Ramos (cell line): ENCODE results near the gene KDM2A.
"Not testable (repeated sequence)": the region's sequence is repeated elsewhere in the genome, so short reads cannot be mapped to it uniquely, and the experiment has no call there.

Experiments
- in situ Hi-C: fragments of 300-500 bp; cut with MboI; formaldehyde crosslinking; loops from one replicate; pipeline ENCODE4 v1.14.3; 2022; ENCODE audit warnings: low sequenced_read_pairs; ENCODE audit not compliant: unreplicated experiment

The KDM2A gene

DNA sequence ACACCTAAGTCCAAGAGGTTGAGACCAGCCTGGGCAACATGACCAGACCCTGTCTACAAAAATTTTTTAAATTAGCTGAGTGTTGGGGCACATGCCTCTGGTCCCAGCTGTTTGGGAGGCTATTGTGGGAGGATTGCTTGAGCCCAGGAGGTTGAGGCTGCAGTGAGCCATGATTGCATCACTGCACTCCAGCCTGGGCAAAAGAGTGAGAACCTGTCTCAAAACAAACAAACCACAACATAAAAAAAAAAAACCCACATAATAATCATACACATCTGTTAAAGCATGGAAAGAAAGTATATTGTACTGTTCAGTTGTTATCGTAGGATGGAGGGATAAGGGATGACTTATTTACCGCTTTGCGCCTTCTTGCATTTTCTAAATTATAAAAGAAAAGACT lies 111.3 kb downstream of the KDM2A start:
- in situ Hi-C loops = no loop called here

DNA sequence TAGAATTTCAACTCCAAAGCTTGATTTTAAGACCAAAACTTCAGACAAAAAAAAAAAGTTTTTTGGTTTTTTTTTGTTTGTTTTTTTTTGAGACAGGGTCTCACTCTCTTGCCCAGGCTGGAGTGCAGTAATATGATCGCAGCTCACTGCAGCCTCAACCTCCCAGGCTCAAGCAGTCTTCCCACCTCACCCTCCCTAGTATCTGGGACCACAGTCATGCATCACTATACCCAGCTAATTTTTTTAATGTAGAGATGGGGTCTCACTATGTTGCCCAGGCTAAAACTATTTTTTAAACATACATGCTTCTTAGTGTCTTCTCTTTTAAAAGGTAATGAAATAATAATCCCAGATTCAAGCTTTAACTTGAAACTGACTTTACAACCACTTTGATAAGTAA lies 111.8 kb downstream of the KDM2A start:
- in situ Hi-C loops = no loop called here

DNA sequence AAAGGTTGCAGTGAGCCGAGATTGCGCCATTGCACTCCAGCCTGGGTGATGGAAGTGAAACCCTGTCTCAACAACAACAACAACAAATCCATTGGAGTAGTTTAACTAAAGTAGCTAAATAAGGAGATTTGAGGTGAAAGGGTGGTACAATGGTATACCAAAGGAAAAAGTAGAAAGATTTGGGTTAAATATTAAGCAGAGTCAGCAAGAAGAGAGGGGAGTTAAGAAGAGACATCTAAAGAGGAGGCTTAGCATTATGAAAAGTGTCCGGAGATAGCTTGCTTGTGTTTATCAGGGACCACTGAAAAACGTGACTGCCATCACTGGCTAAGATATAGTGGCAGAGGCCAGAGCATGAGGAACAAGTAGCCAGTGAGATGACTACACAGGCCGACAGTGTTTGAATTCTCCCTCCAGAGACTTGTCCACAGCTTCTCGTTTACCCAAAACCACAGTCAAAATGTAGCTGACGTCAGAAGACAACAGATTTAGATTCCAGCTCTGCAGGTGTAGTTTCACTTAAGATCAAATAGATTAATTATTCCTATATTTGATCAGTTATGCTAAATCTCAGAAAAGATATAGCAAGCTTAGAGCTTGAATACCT lies 114.6 kb downstream of the KDM2A start:
- in situ Hi-C loops = no loop called here

DNA sequence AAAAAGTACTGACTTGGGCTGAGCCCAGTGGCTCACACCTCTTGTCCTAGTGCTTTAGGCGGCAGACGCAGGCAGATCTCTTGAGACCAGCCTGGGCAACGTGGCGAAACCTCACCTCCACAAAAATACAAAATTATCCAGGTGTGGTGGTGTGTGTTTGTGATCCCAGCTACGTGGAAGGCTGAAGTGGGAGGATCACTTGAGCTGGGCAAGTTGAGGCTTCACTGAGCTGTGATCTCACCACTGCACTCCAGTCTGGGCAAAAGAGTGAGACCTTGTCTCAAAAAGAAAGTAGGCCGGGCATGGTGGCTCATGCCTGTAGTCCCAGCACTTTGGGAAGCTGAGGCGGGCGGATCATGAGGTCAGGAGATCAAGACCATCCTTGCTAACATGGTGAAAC lies 115.5 kb downstream of the KDM2A start:
- in situ Hi-C loops = not testable (repeated sequence)

DNA sequence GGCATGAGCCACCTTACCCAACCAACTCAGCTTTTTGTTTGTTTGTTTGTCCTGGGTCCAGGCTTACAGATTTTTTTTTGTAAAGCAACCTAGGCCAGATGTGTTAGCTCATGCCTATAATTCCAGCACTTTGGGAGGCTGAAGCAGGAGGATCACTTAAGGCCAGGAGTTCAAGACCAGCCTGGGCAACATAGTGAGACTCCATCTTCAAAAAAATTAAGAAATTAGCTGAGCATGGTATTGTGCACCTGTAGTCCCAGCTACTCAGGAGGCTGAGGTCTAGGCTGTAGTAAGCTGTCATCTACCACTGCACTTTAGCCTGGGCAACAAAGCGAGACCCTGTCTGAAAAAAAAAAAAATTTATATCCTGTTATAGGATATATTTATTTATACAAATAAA lies 118.5 kb downstream of the KDM2A start:
- in situ Hi-C loops = no loop called here

DNA sequence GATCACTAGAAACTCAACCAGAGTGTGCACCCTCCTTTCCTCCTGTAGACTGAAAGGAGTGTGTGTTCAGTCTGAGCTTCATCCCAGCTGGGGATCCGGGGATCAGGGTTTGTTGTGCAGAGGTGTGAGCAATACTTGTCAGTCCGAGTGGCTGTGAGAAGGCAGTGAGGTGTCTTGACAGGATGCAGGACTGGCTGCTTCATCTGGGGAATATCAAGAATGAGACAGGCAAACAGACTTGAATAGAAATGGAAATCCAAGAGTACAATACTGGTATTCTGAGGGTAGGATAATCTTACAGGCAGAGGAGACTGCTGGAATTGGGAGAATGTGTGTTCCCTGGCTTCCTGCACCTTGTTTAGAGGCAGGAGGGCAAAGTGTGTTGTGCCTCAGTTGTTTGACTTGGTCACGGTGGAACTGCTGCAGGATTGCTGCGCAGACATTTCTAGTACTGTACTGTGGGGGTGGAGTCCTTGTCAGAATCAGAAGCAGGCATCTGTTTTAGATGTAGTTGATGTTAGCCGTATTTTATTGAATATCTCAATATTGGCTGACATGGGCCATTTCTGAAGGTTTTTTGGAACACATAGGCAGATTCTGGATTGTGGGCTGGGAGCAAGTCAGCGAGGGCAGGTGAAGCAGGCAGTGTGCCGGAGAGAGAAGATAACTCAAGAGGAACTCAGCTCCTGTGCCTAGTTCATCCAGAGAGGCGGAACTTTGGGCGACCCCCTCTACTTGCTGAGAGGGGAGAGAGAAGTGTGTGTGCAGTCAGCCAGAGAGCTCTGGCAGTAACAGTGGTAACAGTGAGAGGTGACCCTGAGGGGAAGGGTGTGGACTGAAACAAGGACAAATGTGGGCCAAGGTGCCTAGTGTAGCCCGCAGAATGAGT lies 120.1 kb downstream of the KDM2A start:
- in situ Hi-C loops = no loop called here

DNA sequence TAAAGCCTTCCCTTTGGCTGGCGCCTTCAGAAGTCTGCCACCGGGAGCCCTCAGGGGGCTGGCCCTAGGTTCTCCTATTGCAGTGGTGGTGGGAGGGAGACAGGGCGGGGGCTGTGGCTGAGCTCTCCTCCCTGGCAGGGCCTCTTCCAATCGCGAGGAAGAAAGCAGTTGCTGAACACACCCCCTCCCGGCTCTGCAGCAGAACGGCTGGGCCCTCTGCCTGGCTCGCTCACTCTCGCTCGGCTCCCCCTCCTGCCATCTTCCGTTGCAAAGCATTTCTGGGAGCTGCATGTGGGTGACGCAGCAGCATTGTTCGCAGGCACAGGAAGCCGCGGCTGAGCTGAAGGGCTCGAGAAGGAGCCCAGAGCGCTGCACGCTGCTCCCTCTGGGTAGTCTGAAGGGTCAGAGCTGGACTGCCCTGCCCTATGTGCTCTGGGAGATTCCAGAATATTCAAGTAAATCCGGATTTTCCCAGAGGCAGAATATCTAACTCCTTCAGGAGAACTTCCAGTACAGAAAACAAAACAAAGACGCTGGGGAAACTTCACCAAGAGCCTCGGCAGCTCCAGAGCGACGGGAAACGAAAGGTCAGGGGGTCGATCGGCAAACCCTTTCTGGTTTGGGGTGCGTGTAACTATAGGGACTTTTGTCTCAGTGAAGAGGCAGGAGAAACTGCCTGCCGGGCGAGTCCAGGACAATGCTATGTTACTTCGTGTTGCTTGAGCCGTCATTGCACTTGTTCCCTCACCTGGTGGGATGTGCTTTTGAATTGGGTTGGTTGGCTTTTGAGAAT lies 120.9 kb downstream of the KDM2A start:
- in situ Hi-C loops = no loop called here

DNA sequence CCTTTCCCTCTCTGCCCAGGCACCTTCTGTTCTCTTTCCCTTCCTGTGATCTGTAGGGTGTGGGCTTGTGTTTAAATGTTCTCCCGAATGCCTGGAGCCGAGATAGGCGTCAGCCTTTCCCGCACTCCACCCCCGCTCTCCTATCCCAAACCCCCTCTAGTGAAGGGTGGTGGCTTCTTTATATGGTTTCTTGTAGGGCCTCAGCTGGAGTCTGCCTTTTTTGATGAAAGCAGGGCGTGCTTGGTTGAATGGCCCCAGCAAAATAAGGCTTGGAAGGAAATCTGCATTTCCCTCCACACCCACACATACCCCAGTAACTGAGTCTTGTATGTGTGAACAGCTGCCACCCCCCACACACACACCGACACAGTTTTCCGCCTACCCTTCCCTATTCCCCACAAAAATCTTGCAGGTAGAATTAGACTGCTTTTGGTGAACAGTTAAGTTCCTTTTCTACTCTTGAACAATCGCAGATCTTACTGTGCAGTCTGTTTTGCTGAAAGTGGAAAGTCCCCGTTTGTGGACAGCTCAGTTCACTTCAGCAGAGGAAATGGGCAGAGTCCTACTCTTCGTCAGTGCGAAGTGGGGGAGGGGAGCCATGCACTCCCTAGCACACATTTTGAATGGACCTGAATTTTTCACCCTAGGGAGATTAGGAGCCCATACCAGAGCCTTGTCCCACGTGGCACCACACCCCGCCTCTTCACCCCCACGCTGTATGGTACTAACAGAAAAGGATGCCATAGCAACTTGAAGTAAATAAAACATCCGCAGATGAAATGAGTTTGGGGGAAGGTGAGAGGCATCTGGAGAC lies 121.7 kb downstream of the KDM2A start:
- in situ Hi-C loops = no loop called here

DNA sequence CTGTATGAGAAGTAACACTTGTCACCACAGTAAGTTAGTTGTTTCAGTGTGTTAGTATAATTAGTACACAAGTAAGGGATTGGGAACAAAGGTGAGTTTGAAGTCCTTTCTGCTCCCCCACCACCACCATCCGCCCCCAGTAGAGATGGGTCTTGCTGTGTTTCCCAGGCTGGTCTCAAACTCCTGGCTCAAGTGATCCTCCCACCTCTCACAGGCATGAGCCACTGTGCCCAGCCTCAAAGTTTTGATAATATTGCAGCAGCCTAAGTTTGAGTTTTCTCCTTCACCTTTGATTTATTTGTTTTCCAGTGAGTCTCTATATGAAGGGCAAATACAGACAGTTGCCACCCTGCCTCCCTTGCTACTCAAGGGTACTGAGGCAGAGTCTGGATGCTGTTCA lies 123.5 kb downstream of the KDM2A start:
- in situ Hi-C loops = no loop called here

DNA sequence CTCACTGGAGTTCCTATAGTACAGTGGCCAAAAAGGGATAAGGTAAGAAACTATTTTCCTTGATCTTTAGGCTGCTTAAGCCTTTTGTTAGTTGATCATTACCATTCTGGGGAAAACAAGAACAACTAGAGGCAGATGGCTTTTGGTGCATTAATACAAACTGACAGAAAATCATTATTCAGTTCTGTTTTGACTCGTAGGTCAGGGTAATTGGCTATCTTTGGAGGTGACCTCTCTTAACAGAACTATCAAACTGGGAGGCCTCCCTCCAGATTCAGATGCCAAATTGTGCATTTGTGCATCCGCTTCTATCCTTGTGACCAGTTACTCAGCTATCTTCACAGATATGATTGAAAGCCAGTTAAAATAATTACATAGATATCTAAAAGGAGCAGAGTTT lies 124.0 kb downstream of the KDM2A start:
- in situ Hi-C loops = no loop called here

DNA sequence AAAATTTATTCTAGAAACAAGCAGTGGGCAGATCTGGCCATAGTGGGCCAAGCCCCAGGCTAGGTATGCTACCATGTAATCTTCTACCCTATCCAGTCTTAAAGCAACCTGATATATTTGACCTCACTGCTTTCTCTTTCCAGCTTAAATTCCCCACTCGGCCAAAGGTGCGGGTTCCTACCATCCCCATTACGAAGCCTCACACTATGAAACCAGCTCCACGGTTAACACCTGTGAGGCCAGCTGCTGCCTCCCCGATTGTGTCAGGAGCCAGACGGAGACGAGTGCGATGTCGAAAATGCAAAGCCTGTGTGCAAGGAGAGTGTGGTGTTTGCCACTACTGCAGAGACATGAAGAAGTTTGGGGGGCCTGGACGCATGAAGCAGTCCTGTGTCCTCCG lies 126.0 kb downstream of the KDM2A start:
- in situ Hi-C loops = no loop called here

DNA sequence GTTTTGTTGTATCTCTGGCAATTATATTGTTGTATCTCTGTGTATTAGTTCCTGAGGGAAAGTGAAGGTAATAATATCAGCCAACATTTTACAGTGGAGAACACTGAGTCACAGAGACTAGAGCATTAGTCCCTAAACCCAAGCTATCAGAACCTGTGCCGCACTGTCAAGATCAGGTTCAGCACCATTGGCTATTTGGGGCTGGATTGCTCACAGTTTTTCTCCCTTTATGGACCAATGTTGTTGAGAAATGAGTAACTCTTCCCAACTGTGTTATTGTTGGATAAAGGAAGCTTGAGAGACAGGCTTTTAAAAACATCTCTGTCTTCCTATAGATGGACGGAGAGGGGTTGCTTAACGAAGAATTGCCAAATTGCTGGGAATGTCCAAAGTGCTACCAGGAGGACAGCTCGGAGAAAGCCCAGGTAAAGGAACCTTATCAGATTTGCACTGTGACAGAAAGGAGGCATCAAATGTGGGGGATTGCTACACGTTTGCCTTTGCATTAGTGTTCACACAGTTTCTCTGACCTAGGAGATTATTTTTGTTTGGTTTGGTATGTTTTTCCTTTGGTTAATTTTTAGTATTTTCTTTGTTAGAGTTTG lies 129.0 kb downstream of the KDM2A start:
- in situ Hi-C loops = no loop called here

DNA sequence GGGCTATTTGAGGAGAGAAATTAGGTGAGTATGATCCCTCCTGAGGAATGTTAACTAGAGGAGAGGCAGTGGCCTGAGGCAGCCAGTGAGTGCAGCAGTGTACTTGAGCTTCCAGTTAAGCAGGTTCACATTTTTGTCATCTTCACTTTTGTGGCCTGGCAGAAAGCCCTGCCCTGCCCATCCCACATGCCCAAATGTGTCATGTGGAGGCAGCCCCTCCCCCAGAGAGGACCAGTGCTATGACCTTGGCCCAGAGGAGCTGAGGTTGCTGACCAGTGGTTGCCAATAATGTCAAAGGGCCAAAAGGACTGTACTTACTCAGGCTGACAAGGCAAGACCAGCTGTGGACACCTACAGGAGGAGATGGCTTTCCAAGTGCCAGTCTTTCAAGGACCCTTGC lies 129.6 kb downstream of the KDM2A start:
- in situ Hi-C loops = no loop called here

DNA sequence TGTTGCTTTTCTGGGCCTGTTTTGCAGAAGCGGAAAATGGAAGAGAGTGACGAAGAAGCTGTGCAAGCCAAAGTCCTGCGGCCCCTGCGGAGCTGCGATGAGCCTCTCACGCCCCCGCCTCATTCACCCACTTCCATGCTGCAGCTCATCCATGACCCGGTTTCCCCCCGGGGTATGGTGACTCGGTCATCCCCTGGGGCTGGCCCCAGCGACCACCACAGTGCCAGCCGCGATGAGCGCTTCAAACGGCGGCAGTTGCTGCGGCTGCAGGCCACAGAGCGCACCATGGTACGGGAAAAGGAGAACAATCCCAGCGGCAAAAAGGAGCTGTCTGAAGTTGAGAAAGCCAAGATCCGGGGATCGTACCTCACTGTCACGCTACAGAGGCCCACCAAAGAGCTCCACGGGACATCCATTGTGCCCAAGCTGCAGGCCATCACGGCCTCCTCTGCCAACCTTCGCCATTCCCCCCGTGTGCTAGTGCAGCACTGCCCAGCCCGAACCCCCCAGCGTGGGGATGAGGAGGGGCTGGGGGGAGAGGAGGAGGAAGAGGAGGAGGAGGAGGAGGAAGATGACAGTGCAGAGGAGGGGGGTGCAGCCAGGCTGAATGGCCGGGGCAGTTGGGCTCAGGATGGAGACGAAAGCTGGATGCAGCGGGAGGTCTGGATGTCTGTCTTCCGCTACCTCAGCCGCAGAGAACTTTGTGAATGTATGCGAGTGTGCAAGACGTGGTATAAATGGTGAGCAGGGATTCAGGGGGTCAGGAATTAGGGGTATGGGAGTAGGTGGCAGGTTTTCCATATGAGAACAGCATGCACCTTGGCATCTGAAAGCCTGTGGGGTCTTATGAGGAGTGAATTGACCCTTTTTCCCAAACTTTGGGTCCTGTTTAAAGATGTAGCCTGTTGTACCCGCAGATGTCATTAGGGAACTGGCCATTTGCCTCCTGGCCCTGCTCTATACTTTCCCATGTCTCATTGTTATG lies 131.3 kb downstream of the KDM2A start:
- in situ Hi-C loops = no loop called here

DNA sequence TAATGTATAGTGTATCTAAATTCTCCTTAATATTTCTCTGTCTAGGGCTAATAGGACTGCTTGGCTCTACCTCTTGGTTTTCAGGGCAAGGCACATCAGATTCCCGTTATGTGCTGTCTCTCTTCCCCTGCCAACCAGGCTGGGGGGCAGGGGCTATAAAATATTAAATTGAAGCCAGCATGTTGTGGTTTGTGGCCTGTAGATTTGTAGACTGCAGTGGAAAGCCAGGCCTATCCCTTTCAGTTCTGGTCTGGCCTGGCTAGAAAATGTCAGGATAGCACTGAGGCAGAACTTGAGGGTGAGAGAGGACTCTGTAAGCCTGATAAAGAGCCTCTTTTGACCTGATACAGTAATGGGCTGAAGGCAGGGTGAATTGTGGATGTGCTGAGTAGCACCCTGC lies 132.8 kb downstream of the KDM2A start:
- in situ Hi-C loops = no loop called here

DNA sequence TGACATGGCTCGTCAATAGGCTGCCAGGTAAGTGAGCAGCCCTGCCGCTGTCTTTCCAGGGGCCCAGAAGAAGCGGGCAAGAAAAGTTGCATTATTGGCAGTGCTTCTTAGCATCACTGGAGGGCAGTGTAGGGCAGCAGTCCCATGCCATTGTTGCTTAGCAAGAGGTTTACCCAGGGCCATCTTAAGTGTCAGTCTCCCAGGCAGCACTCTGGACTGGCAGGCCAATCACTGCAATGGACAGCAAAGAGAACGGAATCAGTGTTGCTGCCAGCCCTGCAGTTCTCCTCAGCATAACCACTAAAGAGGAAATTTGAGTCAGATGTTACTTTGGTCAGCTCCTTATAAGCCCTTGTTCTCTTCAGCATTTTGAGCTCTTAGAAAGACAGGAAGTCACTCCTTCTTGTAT lies 133.8 kb downstream of the KDM2A start:
- in situ Hi-C loops = no loop called here

DNA sequence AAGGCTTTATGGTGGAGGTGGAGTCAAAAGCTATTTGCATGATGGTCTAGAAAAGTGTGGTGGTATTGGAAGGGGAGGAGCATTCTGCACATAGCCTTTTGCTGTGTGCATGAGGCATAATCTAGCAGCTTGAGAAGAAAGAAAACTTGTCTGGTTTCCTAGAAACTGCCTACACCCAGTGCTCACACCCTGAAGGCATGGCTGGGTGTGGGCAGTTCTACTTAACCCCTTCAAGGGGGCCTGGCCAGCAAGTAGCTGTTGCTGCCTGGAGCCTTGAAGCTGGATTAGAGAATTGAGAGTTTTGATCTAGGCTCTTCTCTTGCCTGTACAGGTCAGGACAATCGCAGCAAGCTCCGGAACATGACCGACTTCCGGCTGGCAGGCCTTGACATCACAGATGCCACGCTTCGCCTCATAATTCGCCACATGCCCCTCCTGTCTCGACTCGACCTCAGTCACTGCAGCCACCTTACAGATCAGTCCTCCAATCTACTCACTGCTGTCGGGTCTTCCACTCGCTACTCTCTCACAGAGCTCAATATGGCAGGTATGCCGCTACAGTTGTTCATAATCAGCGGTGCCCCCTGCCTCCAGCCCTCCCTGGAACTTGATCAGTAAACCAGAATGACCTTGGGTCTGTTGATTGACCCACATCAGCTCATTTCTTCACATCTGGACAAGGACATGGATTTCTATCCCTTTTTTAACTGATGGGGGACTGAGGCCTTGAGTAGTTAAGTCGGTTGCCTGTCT lies 135.0 kb downstream of the KDM2A start:
- in situ Hi-C loops = no loop called here

DNA sequence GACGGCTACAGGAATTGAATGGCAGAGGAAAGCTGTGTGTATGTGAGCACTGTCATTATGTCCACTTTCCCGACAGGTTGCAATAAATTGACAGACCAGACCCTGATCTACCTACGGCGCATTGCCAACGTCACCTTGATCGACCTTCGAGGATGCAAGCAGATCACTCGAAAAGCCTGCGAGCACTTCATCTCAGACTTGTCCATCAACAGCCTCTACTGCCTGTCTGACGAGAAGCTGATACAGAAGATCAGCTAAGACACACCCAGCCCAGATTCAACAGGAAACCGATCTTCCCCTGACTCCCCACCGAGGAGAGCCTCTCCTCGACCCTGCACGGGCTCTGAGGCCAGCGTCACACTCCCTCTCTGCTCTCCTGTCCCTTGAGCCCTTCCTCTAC lies 135.7 kb downstream of the KDM2A start:
- in situ Hi-C loops = no loop called here
